Hepatocyte (in vitro differentiated cells): ENCODE results near the gene CDH6.

Source experiments
- CTCF ChIP-seq: fragments of 200-600 bp; sonication (generic); IDR thresholded peaks from 2 replicates; pipeline ENCODE4 v1.5.1; 2016; ENCODE audit warnings: antibody characterized with exemption, mild to moderate bottlenecking; ENCODE audit not compliant: poor library complexity
- EZH2 ChIP-seq: fragments of 200-600 bp; sonication (generic); IDR thresholded peaks from 2 replicates; pipeline ENCODE4 v1.6.1; 2016; ENCODE audit warnings: antibody characterized with exemption, mild to moderate bottlenecking, borderline replicate concordance
- EZH2phosphoT487 ChIP-seq: fragments of 200-600 bp; sonication (generic); IDR thresholded peaks from one replicate; pipeline ENCODE4 v1.6.1; 2018; ENCODE audit warnings: antibody characterized with exemption, mild to moderate bottlenecking, low read depth, moderate library complexity; ENCODE audit not compliant: unreplicated experiment, severe bottlenecking

- TF ChIP-seq CTCF, result no peak
- no peak for TF ChIP-seq EZH2
- TF ChIP-seq EZH2phosphoT487, result no peak
These were observed 108.3 kb downstream of the CDH6 start for GRCh38 chr5:31301833-31302232.
